CD4-positive, alpha-beta T cell treated with Interleukin-6 for 4 hours (primary cell): Measurements from ENCODE around the gene TMC5.

Experiments
- DNase-seq: peaks from one replicate; pipeline ENCODE4 v3.0.0-alpha.2; 2020; ENCODE audit warnings: mixed read lengths

TMC5 gene

DNA sequence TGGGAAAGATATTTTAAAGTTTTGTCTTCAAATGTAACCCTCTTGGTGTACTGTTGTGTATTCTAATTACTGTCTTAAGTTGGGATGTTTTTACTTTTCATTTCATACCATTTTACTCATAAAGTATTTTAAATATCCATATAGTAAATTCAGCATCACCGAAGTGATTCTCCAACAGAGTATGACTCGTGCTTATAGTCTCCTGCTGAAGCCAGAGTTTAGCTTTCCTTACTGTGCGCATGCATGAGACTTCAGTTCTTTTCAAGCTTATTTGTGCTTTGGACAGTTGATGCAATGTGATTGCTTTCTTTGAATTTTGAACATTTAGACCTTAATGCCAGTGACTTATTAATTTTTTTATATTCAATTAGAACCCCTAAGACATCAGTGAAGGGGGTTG is 130.5 kb downstream of the TMC5 start:
- DNase-seq: no peak
